Measurements from ENCODE around the gene MDM1.

- TF ChIP-seq RAD21 (IDR thresholded peaks at IDR 0.05; ENCODE audit: low read depth) (no peak), CTCF (IDR thresholded peaks at IDR 0.05 in 2 of 3, conservative IDR thresholded peaks at IDR 0.05 in 1 of 3; ENCODE audit: borderline replicate concordance in 1 of 3, insufficient read depth in 1 of 3, low read depth in 2 of 3, low read length in 2 of 3) (no peak), POLR2A (IDR thresholded peaks at IDR 0.05; ENCODE audit: borderline replicate concordance, extremely low read depth, insufficient read depth, insufficient read length) (no peak), EZH2phosphoT487 (IDR thresholded peaks at IDR 0.05; ENCODE audit: borderline replicate concordance) (no peak), REST (IDR thresholded peaks at IDR 0.05; ENCODE audit: low read depth) (no peak), EZH2 (IDR thresholded peaks at IDR 0.05) (no peak), CBX3 (IDR thresholded peaks at IDR 0.05; ENCODE audit: low read depth) (no peak), JUND (IDR thresholded peaks at IDR 0.05) (no peak), SIN3A (IDR thresholded peaks at IDR 0.05; ENCODE audit: low read depth) (no peak)
Observed at GRCh38 chr12:68332728-68333630, 817 bp upstream of the MDM1 start.
